GM12874 (cell line): ENCODE measurements around the gene PDE8B.

ENCODE experiments used
- TF ChIP-seq, protein P1 (sequence below): IDR thresholded peaks from 2 replicates; pipeline ENCODE4 v1.5.1; 2011; ENCODE audit warnings: low read depth, mild to moderate bottlenecking, control low read depth, low read length, moderate library complexity; ENCODE audit not compliant: insufficient read depth

The PDE8B gene

DNA sequence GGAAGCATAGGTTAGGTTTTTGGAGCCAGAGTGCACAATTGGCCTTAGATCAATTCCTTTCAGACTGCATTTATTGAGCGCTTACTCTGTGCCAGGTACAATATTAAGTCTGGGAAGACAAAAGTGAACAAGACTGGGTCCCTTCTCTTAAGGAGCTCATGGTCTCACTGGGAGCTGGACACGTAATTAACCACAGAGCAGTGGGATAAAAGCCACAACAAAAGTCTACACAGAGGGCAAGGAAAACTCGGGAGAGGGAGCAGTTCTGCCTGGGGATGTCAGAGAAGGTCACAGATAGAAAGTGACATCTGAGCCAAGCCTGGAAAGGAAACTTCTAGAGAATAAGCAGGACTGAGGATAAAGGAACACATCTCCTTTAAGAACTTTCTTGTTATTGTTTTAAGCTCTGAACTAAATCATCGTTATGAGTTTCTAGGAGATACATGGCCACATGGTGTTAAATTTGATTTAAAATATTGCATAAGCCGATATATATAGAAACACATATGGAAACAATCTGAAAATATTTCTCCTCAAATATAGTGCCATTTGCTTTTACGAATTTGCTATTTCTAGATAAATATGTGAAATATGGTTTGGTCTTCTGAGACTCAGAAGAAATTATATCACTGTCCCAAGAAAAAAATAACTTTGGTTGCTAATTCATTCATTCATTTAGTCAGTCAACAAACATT, 40.1 kb upstream of the PDE8B start:
- TF ChIP-seq, protein P1, sequence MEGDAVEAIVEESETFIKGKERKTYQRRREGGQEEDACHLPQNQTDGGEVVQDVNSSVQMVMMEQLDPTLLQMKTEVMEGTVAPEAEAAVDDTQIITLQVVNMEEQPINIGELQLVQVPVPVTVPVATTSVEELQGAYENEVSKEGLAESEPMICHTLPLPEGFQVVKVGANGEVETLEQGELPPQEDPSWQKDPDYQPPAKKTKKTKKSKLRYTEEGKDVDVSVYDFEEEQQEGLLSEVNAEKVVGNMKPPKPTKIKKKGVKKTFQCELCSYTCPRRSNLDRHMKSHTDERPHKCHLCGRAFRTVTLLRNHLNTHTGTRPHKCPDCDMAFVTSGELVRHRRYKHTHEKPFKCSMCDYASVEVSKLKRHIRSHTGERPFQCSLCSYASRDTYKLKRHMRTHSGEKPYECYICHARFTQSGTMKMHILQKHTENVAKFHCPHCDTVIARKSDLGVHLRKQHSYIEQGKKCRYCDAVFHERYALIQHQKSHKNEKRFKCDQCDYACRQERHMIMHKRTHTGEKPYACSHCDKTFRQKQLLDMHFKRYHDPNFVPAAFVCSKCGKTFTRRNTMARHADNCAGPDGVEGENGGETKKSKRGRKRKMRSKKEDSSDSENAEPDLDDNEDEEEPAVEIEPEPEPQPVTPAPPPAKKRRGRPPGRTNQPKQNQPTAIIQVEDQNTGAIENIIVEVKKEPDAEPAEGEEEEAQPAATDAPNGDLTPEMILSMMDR: no peak

DNA sequence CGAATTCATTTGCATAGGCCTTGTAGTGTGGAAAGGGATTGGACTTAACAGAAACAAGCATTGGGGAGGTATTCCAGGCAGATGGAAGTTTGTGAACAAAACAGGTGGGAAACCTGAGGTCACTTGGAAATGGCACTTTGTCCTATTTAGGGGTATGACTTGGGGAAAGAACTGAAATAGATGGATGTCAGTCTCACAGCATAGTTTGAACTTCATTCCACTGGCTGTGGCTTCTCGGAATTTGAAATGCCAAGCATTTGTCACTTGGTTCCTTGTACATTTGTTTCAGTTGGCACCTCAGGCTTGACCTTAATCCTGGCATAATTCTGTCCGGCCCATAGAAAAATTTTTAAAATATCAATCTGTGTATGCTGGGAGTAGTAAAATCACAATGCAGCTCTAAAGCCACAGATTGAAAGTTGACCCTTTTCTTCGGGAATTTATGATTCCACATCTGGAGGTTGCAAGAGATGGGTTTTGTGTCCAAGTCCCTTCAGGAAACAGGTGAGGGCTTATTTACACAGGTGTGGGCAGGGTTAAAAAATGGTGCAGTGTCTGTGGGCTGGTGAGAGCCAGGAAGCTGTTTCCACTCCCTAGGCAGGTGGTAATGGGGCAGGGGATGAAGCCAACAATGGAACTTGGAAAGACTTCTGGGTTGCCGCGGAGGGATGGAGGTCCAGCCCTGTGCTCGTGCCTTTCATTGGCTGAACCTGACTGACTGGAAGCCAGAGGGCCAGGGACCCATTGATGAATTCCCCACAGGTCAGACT, 39.2 kb upstream of the PDE8B start:
- TF ChIP-seq, protein P1: no peak

DNA sequence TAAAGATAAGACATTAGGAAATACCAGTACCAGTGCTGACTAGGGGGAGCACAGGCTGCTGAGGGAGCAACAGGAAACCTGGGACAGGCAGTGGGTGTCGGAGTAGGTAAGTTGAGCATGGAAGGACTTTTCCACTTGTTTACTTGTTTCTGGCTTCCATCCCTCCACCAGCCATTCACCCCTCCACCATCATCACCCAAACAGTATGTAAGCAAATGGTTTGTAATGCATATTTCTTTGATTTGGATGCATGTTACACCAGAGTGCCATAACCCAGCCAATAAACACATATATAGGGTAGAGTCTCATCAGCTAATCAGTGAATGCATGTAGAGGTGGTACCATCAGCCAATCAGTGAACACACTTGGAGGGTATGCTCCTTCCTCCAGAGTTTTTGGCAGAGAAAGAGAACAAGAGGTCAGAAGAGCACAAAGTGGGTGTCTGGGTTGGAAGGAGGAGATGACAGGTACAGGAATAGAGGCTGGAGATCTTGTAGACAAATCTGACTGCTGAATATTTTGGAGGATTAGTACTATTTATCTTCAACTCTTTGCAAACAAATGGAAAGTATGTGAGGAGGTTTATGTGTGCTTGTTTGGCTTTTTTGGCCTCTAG, 37.7 kb upstream of the PDE8B start:
- TF ChIP-seq, protein P1: no peak

GRCh38 chr5:77174526-77174925, 36.0 kb upstream of the PDE8B start:
- TF ChIP-seq, protein P1: no peak

DNA sequence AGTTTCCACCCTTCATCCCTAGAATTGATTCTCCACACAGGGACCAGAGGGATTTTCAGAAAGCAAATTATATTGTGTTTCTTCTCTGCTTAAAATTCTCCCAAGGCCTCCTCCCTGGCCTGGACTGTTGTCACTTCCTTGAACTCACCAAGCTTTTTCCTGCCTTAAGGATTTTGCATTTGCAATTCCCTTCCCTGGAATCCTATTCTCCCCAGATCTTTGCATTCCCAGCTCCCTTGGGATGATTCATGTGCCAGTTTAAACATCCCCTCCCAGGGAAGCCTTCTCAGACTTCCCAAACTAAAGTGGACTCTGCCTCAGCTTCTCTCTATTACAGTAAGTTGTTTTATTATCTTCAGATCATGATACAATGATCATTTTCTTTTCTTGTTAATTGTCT, 35.2 kb upstream of the PDE8B start:
- TF ChIP-seq, protein P1: no peak

DNA sequence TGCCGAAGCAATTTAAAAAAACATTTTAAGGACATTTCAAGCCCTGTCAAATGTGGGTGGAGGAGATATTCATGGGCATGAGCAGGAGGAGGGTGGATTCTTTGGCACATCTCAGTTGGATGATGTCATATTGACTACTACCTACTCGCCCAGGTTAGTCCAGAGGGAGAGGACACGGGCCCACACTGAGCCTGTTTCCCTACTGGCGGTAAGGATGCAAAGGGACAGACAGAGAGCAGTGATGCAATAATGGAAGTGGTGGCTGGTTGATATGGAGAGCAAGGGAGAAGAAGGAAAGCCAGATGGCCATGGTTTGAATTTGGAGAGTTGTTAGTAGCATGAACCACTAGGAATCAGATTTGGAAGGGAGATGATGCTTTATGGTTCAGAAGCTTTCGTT, 34.1 kb upstream of the PDE8B start:
- TF ChIP-seq, protein P1: no peak

- TF ChIP-seq, protein P1: no peak
These were observed 32.9 kb upstream of the PDE8B start for GRCh38 chr5:77177576-77177975.
